Measurements from ENCODE around the gene ANKRD10. TPM values are rescaled to one million over a fixed set of nuclear protein-coding genes. Genes with fewer than 3 reads are reported as not detected.

Gene ANKRD10
- total and polyA plus RNA-seq, 2 experiments from 2014 or later: 39.9 to 42.7 TPM

- H2AFZ ChIP-seq: no peak overlapping the region
- 67 to 76% methylated on average over 10 to 12 of the region's 12 CpGs for WGBS, 2 experiments (ENCODE audit: low coverage in 1 of 2, low lambda C conversion rate in 2 of 2, missing lambda C conversion rate in 2 of 2)
- TF ChIP-seq EZH2phosphoT487 (IDR thresholded peaks at IDR 0.05; ENCODE audit: insufficient read depth, low read depth) (no peak), EZH2 (IDR thresholded peaks at IDR 0.05; ENCODE audit: insufficient read depth, poor library complexity, severe bottlenecking) (no peak)
- no peak overlapping the region for H3K4me2 ChIP-seq (ENCODE audit: unreplicated experiment)
- no peaks in the 10 kb centered on the region; the same call in 1 of the 2 replicates for H3F3A ChIP-seq (ENCODE audit: insufficient read depth)
- no peaks in the 10 kb centered on the region for H3K9me3 ChIP-seq (ENCODE audit: low read depth)
- no peaks in the 10 kb centered on the region for H3K36me3 ChIP-seq (ENCODE audit: low read depth)
- H3K79me2 ChIP-seq (ENCODE audit: insufficient read depth): no peaks in the 10 kb centered on the region
- H3K27me3 ChIP-seq (replicated peaks; ENCODE audit: insufficient read depth): no peaks in the 10 kb centered on the region
- peaks cover 7% of the 10 kb centered on the region for H3K4me1 ChIP-seq (ENCODE audit: insufficient read depth)
- no peak overlapping the region for H3K27ac ChIP-seq
- H3K9ac ChIP-seq: no peak overlapping the region
- DNase-seq: no peak
- in situ Hi-C loops (cut with MboI): loop anchor here (10.0 to 25.0 kb wide), 2 partner anchors 99 to 266 kb away; no protein-coding TSS in a partner anchor
- H4K20me1 ChIP-seq (ENCODE audit: insufficient read depth): no peaks in the 10 kb centered on the region
- no peaks in the 10 kb centered on the region for H3K9me2 ChIP-seq (ENCODE audit: insufficient read depth)
- no peak overlapping the region for H3K4me3 ChIP-seq
Measured at GRCh38 chr13:110945928-110946570, 31.2 kb upstream of the ANKRD10 start.

- no peak overlapping the region for H3K9ac ChIP-seq
- no peaks in the 10 kb centered on the region for H3K9me3 ChIP-seq (ENCODE audit: low read depth)
- H3K4me1 ChIP-seq (ENCODE audit: insufficient read depth): peaks cover 7% of the 10 kb centered on the region
- H3K27ac ChIP-seq: no peak overlapping the region
- no peak for DNase-seq
- TF ChIP-seq EZH2phosphoT487 (IDR thresholded peaks at IDR 0.05; ENCODE audit: insufficient read depth, low read depth) (no peak), EZH2 (IDR thresholded peaks at IDR 0.05; ENCODE audit: insufficient read depth, poor library complexity, severe bottlenecking) (no peak)
- no peaks in the 10 kb centered on the region for H3K27me3 ChIP-seq (replicated peaks; ENCODE audit: insufficient read depth)
- H3K4me3 ChIP-seq: no peak overlapping the region
- no peaks in the 10 kb centered on the region for H3K36me3 ChIP-seq (ENCODE audit: low read depth)
- H4K20me1 ChIP-seq (ENCODE audit: insufficient read depth): no peaks in the 10 kb centered on the region
- H3F3A ChIP-seq (ENCODE audit: insufficient read depth): no peaks in the 10 kb centered on the region; the same call in 1 of the 2 replicates
- H3K9me2 ChIP-seq (ENCODE audit: insufficient read depth): no peaks in the 10 kb centered on the region
- in situ Hi-C loops (cut with MboI): loop anchor here (10.0 to 25.0 kb wide), 2 partner anchors 100 to 267 kb away; no protein-coding TSS in a partner anchor
- no peaks in the 10 kb centered on the region for H3K79me2 ChIP-seq (ENCODE audit: insufficient read depth)
- H3K4me2 ChIP-seq (ENCODE audit: unreplicated experiment): no peak overlapping the region
- no peak overlapping the region for H2AFZ ChIP-seq
- WGBS, 2 experiments (ENCODE audit: low coverage in 1 of 2, low lambda C conversion rate in 2 of 2, missing lambda C conversion rate in 2 of 2): 90 to 92% methylated on average over 24 of the region's 24 CpGs
Measured at GRCh38 chr13:110944968-110945927, 30.4 kb upstream of the ANKRD10 start.

DNA sequence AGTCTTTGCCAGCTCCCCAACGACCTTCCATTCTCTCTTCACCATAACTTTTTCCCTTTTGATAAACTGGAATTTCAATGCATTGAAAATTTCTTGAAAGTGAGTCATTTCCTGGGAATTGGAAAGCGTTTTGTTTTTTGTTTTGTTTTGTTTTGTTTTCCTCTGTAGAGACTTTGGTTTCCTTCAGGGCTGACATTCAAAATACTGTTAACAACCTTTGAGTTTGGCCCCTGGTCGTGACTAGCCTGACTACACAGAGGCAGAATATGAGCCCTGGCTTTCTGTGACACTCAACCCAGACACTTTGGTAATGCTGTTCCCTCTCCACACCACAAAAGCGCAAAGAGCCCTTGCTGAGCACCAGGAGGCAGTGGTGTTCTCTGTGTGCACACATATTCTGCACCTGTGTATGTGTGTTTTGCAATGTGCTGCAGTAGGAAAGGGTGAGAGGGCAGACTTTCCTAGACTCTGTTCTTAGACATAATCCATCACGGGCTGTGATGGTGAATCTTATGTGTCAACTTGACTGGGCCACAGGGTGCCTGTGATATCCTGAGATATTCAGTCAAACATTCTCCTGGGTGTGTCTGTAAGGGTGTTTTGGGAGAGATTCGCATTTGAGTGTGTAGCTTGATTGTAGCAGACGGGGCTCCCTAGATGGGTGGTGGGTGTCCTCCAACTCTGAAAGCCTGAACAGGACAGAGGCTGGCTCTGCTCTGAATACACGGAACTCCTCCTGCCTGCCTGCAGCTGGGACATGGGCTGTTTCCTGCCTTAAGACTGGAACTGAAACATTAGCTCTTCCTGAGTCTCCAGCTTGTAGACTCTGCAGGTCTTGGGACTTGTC is 29.5 kb upstream of the ANKRD10 start:
- no peak overlapping the region for H3K4me2 ChIP-seq (ENCODE audit: unreplicated experiment)
- no peaks in the 10 kb centered on the region for H4K20me1 ChIP-seq (ENCODE audit: insufficient read depth)
- no peak overlapping the region for H3K4me3 ChIP-seq
- WGBS, 2 experiments (ENCODE audit: low coverage in 1 of 2, low lambda C conversion rate in 2 of 2, missing lambda C conversion rate in 2 of 2): 54% methylated on average over 8 of the region's 8 CpGs
- H3K4me1 ChIP-seq (ENCODE audit: insufficient read depth): peaks cover 7% of the 10 kb centered on the region
- peak overlapping the region; percentile 47; the same call in 1 of the 2 replicates for H2AFZ ChIP-seq
- H3K9me3 ChIP-seq (ENCODE audit: low read depth): no peaks in the 10 kb centered on the region
- H3K9me2 ChIP-seq (ENCODE audit: insufficient read depth): no peaks in the 10 kb centered on the region
- H3K27ac ChIP-seq: no peak overlapping the region
- TF ChIP-seq EZH2 (IDR thresholded peaks at IDR 0.05; ENCODE audit: insufficient read depth, poor library complexity, severe bottlenecking) (no peak), EZH2phosphoT487 (IDR thresholded peaks at IDR 0.05; ENCODE audit: insufficient read depth, low read depth) (no peak)
- in situ Hi-C loops (cut with MboI): loop anchor here (10.0 to 25.0 kb wide), 2 partner anchors 100 to 268 kb away; no protein-coding TSS in a partner anchor
- H3K79me2 ChIP-seq (ENCODE audit: insufficient read depth): no peaks in the 10 kb centered on the region
- no peak overlapping the region for H3K9ac ChIP-seq
- H3K36me3 ChIP-seq (ENCODE audit: low read depth): no peaks in the 10 kb centered on the region
- H3F3A ChIP-seq (ENCODE audit: insufficient read depth): no peaks in the 10 kb centered on the region; the same call in 1 of the 2 replicates
- H3K27me3 ChIP-seq (replicated peaks; ENCODE audit: insufficient read depth): no peaks in the 10 kb centered on the region
- DNase-seq: peak; percentile 76
